Measurements from ENCODE around the gene ID4.

Gene ID4

GRCh38 chr6:19860235-19860877 lies 23.2 kb downstream of the ID4 start:
- no peak for DNase-seq (ENCODE audit: low spot score)

DNA sequence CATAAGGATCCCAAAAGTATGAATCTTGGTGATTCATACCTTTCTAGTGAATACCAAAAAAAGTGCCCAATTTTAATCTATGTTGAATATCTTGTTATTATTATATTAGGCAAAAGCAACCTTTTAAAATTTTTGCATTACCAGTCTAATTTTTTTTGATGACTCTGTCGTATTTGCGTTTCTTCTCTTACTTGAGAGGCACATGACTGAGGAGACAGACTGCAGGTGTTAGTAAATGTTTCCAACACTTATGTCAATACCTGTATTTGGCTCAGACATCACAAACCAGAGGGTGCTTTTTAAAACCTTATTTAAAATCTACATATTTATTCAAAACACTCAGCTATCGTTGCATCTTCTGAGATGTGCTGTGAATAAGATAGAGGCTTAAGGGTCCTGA lies 27.1 kb downstream of the ID4 start:
- no peak for DNase-seq (ENCODE audit: low spot score)

DNA sequence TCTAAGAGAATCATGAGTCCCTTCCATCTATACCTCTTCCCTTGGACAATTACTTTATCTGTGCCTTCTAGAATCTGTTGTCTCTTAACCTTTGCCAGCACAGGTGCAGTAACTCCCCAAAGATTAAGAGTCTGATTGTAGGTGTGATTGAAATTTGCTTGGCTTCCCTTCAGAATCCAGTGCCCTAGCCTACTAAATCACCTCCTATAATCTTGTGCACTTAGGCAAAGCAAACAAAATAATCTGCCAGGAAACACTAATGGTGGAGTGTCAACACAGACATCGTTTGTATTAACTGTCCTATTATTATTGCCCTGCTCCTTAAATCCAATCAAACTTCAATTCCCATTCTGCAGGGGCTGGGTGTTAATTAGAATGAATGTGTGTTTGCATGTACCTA lies 28.0 kb downstream of the ID4 start:
- no peak for DNase-seq (ENCODE audit: low spot score)

DNA sequence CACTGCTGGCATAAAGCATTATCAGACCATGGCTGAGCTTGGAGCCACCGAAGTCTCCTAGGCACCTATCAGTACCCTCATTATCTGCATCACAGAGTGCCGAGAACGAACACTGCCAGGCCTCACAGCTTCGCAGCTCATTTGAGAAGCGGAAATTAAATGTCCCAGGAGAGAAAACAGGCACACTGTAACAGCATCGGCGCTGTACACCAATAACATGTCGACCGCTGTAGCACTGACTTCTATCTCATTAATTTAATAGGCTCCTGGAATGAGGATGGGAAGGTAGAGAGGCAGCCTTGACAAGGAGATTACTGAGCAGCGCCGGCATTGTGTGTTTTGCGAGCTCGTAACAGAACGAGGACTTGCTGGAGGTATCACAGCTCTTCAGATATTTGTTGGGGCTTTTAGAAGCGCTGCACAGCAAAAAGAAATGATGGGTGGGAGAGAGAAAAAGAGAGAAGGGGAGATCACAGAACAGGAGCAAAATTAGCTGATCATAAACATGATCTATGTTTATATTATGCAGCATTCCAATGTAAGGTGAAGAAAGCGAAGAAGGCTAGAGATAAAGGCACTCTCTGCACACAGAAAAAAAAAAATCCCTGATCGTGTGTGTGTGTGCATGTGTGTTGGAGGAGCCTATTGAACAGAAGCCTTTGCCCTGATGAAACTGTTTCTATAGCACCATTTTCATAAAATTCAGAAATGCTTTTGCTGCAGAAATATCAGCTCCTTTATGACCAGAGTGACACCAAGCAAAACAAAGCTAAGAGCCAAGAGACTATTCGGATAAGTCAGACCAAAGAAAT lies 29.2 kb downstream of the ID4 start:
- no peak for DNase-seq (ENCODE audit: low spot score)

GRCh38 chr6:19866985-19867627 lies 29.9 kb downstream of the ID4 start:
- DNase-seq (ENCODE audit: low spot score): no peak

DNA sequence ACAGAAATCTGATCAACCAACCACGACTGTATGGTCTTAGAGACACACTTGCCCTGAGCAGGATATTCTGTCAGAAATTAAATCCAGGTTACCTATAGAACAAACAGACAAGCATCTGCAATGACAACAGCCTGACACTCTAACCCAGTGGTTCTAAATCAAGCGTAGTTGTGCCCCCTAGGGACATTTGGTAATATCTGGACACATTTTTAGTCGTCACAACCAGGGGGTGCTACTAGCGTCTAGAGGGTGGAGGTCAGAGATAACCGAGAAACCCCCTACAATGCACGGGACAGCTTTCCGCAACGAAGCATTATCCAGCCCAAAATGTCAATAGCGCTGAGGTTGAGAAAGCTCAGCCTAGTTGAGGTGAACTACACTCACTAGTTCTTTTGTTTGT lies 32.3 kb downstream of the ID4 start:
- no peak for DNase-seq (ENCODE audit: low spot score)

DNA sequence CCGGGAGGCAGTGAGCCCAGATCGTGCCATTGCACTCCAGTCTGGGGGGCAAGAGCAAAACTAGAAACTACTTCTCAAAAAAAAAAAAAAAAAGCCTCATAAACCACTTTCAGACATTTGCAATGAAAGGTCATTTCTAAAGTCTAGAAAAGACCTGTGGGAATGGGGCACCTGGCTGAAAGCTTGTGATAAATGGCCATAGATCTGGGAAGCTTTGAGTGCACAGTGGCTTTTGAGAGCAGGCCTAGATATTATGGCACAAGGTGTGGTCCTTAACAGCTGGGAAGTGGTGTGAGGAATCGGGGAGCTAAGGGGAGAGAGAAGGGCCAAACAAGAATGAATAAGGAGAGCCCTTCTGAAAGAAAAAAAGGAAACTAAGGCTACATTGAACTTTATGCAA lies 33.2 kb downstream of the ID4 start:
- DNase-seq (ENCODE audit: low spot score): no peak

GRCh38 chr6:19873031-19873430 lies 35.9 kb downstream of the ID4 start:
- DNase-seq (ENCODE audit: low spot score): no peak

DNA sequence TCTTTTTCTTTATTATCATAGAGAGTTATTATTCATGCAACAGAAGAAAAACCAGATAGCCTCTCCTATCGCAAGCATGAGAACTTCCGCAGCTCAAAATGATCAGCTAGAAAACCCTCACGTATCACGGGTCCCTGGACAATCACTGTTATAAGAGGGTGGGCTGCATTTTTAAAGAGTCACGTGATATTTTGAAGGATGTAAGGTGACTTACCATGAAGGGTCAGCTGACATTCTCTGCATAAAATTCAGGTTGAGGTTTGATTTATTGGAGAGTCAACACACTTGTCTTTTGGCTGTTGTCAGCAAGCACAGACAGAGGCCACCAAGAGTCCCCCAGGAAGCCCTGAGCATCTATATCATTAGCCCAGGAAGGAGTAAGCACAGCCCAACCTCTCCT lies 39.5 kb downstream of the ID4 start:
- no peak for DNase-seq (ENCODE audit: low spot score)

DNA sequence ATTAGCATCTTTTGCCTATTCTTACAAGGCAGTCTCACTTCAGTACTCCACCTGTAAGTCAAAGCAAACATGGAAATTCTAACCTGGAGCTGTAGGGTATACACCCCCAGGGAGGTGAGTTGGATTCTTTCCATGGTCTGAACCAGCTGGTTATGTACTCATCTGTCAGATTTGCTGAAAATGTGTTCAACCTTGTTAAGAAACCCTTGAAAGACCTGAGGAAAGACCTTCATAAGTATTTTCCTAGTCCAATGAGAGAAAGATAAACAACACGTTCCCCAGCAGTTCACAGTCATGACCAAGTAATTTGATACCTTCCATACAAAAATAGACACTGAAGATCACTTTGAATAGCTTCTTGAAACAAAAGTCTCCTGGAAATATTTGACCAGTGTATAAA lies 42.5 kb downstream of the ID4 start:
- DNase-seq (ENCODE audit: low spot score): no peak

- no peak for DNase-seq (ENCODE audit: low spot score)
These were observed 42.9 kb downstream of the ID4 start for GRCh38 chr6:19880066-19880465.

GRCh38 chr6:19891451-19891850 lies 54.3 kb downstream of the ID4 start:
- no peak for DNase-seq (ENCODE audit: low spot score)
